Esophagus squamous epithelium (tissue), 4 donors: ENCODE measurements around the gene EVL.

Experiments used
- POLR2A ChIP-seq, 4 donors: fragments of 450-650 bp; IDR thresholded peaks; one replicate each; pipeline ENCODE4 v1.6.1; 2017; ENCODE audit warnings: antibody characterized with exemption in 4 of 4, mild to moderate bottlenecking in 4 of 4, moderate library complexity in 3 of 4
- TF ChIP-seq, protein P1 (sequence below), 6 experiments: fragments of 450-650 bp in 4 of 6; fragments of 200-600 bp in 2 of 6; sonication (generic) in 2 of 6; IDR thresholded peaks; one replicate each; pipeline ENCODE4 v1.5.1; 2016 to 2019; ENCODE audit warnings: antibody characterized with exemption in 6 of 6, mild to moderate bottlenecking in 4 of 6, moderate library complexity in 4 of 6

DNA sequence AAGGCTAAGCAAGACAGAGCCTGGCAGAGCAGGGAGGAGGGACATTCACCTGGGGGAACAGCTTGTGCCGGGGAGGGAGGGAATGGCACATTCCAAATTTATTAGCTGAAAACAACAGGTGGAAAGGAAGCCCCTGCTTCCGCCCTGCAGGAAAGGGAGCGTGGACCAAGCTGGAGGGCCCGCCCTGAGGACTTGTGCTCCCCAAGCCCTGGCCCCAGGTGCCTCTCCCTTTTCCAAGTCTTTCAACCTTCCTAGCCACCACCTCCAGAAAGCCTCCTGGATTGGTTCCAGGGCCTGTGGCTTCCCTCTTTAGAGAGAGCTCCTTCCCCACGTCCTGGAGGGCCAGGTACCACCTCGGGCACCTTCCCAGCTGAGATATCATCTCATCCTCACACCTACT is 91.6 kb downstream of the EVL start:
- TF ChIP-seq, protein P1, sequence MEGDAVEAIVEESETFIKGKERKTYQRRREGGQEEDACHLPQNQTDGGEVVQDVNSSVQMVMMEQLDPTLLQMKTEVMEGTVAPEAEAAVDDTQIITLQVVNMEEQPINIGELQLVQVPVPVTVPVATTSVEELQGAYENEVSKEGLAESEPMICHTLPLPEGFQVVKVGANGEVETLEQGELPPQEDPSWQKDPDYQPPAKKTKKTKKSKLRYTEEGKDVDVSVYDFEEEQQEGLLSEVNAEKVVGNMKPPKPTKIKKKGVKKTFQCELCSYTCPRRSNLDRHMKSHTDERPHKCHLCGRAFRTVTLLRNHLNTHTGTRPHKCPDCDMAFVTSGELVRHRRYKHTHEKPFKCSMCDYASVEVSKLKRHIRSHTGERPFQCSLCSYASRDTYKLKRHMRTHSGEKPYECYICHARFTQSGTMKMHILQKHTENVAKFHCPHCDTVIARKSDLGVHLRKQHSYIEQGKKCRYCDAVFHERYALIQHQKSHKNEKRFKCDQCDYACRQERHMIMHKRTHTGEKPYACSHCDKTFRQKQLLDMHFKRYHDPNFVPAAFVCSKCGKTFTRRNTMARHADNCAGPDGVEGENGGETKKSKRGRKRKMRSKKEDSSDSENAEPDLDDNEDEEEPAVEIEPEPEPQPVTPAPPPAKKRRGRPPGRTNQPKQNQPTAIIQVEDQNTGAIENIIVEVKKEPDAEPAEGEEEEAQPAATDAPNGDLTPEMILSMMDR (IDR thresholded peaks at IDR 0.05), result no peak
- no peak for TF ChIP-seq POLR2A (IDR thresholded peaks at IDR 0.05)
